ENCODE data around the gene SETDB2.
"Not testable (repeated sequence)": the region's sequence is repeated elsewhere in the genome, so short reads cannot be mapped to it uniquely, and the experiment has no call there.

The SETDB2 gene

GRCh38 chr13:49476529-49476928 lies 32.5 kb downstream of the SETDB2 start:
- no peak for DNase-seq

GRCh38 chr13:49481788-49482187 lies 37.7 kb downstream of the SETDB2 start:
- no peak for DNase-seq

DNA sequence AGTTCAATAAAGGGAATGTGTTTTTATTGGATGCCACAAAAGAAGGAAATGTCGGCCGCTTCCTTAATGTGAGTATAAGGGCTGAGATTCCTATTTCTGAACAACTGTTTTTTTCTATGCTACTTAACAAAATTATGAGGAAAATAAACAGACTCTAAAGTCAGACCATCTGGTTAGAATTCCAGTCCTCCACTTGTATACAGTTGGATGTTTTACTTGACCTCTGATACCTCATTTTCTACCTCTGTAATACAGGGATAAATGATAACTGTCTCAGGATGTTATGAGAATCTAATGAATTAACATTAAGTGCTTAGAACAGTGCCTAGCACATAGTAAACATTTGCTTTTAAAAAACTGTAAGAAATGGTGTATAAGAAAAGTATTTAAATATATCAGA lies 44.5 kb downstream of the SETDB2 start:
- DNase-seq, result no peak

- DNase-seq, result no peak
These were observed 50.6 kb downstream of the SETDB2 start for GRCh38 chr13:49494645-49495044.

DNA sequence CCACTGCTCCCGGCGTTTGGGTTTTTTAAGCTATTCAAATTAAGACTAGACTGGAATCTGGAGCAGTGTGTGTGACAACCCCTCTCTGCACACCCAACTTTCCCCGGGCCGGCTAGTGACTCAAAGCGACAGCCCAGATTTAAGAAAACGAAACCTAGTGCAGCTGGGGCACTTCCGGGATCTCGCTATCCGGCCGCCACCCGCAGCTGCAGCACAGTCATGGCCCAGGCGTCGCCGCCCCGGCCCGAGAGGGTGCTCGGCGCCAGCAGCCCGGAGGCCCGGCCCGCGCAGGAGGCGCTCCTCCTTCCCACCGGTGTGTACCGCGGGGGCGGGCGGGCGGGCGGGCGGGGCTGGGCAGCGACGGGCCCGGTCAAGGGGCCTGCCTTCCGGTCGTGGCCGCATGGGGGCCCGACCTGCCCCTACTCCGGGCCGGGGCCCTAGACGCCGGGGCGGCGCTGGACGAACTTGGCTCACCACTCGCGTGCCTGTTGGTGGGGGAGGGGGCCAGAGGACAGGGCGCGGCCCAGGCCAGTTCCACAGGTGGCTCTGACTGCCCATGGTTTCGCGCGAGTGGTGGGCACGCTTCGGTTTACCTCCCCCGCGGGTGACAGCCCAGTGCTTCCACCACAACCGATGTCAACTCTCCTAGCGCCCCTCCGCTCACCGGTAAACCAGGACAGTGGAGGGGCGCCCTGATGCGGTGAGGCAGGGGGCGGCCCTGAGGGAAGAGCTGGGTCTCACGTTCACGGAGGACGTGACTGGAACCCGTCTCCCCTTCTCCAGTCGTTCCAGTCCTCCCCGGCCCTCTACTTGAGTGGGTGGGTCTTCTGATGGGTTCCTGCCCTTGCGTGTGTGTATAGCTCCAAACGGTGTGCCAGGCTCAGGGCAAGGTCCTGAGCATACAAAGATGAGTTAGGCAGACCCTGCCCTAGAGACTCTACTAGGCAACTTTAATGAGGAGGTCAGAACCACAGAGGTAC lies 52.0 kb downstream of the SETDB2 start, which contains the start of gene PHF11:
TSS of gene PHF11 (plus strand) at position 171 of the 980 bp plus-strand sequence. CDS start at position 220, 49 bp downstream.
- DNase-seq, result peak; percentile 87

DNA sequence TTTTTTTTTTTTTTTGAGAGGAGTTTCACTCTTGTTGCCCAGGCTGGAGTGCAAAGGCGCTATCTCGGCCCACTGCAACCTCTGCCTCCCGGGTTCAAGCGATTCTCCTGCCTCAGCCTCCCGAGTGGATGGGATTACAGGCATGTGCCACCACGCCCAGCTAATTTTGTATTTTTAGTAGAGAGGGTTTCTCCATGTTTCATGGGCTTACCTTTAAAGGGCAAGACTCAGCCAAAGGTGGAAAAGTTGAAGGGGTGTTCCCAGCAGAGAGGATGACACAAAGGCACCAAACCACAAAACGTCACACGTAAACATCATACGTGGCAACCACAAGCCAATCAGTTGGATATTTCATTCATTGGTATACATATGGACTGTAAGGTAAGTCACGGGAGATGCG lies 52.8 kb downstream of the SETDB2 start:
- not testable (repeated sequence) for DNase-seq

- DNase-seq, result no peak
These were observed 53.2 kb downstream of the SETDB2 start for GRCh38 chr13:49497272-49497671.

GRCh38 chr13:49498206-49498605 lies 54.1 kb downstream of the SETDB2 start:
- DNase-seq, result no peak

- no peak for DNase-seq
These were observed 56.0 kb downstream of the SETDB2 start for GRCh38 chr13:49499889-49500660.

- DNase-seq, result no peak
These were observed 58.9 kb downstream of the SETDB2 start for GRCh38 chr13:49502954-49503353.

- no peak for DNase-seq
These were observed 59.9 kb downstream of the SETDB2 start for GRCh38 chr13:49503951-49504350.

DNA sequence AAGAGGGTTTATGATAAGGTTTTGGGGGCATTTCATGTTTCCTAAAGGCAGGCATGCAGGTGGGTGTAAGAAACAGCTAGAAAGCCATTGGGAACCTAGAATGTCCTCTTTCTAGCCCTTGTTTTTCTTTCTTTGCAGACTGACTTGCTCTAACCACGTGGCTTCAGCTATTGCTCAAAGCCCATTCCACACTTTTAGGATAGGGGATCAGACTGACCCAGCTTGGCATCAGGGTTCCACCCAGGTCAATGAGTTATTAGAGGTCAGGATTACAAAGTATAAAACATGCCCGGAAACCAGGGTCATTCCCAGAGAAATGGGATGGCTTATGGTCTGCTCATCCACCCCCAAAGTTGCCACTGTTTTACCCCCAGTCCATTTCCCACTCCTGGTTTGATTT lies 68.5 kb downstream of the SETDB2 start:
- DNase-seq, result no peak

- no peak for DNase-seq
These were observed 72.4 kb downstream of the SETDB2 start for GRCh38 chr13:49516467-49516866.

- no peak for DNase-seq
These were observed 73.4 kb downstream of the SETDB2 start for GRCh38 chr13:49517461-49517860.

DNA sequence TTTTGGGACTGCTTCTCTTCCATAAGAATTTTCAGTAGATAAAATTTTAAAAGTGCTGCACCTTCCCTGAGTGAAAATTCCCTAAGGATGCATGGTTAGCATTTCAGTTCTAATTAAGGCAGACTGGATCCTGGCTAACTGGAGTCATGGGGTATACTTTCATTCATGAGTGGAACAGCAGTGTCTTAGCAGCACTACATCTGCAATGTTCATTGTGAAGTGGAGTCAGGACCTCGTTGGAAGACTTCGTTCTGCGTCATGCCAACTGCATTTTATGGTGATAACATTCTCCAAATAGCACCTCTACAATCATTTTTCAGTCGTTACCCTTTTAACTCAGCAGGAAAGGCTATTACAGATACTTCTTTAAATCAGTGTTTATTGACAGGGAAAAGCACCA lies 77.2 kb downstream of the SETDB2 start:
- no peak for DNase-seq

- no peak for DNase-seq
These were observed 80.8 kb downstream of the SETDB2 start for GRCh38 chr13:49524740-49525501.

DNA sequence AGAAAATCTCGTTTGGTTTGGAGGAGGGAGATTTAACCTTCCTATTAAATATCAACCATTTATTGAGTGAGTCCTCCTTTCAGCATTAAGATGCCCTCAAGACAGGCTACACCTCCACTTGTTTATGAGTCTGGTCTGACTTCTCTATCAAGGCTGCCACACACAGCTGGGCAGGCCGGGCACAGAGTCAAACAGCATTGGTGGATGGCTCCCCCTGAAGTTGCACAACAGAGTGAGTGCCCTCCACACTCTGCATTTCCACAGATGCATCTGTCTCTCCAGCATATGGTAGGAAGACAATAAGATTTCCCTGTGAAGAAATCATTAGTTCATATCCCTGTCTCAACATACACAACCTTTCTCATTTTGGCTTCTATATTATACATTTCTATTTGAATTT lies 83.0 kb downstream of the SETDB2 start:
- DNase-seq, result no peak

DNA sequence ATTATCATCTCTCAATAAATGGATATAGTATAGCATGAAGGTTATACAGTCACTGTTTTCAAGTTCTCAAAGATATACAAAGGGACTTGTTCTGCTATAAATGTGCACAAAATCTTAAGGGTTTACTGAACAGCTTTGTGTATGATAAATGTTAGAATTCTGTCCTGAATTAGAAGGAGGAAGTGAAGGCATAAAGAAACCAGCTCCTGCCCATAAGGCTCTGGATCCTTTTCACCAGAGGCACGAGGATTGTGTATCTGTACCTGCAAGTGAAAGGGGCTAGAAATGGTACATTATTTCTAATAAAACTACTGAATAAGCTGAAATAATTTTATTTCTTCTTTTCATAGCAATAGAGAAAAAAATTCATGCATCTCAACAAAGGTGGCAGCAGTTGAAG lies 84.1 kb downstream of the SETDB2 start:
- no peak for DNase-seq

GRCh38 chr13:49530457-49530856 lies 86.4 kb downstream of the SETDB2 start:
- no peak for DNase-seq

DNA sequence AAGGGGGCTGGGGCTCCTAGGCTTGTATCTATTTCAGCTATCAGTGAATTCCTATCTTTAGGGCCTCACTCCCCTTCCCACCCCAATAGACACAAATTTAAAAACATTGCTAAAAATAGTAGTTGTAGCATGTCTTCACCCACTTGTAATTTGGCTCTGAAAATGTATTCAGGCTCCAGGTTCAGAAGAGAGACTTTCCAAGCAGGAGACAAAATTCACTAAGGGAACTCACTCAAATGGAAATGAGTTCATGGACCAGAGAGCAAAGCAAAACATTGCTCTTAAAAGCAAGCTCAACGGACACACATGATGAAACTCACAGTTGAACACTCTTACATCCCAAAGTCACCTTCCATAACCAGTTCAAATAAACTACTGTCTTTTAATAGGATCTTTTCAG lies 88.5 kb downstream of the SETDB2 start:
- DNase-seq, result no peak

GRCh38 chr13:49533011-49533410 lies 88.9 kb downstream of the SETDB2 start:
- no peak for DNase-seq

- no peak for DNase-seq
These were observed 89.7 kb downstream of the SETDB2 start for GRCh38 chr13:49533591-49534269.
